Esophagus muscularis mucosa (tissue), 4 donors: ENCODE results near the gene PDGFB. TPM values are rescaled to one million over a fixed set of nuclear protein-coding genes. Genes with fewer than 3 reads are reported as not detected.

Source experiments
- DNase-seq: peaks from one replicate; pipeline ENCODE4 v3.0.0-alpha.2; 2017; ENCODE audit errors: extremely low spot score
- H3K27ac ChIP-seq, 4 donors: fragments of 200-600 bp; sonication (generic); replicated peaks in 1 of 4; 1 replicate in 3 of 4; 2 replicates in 1 of 4; pipeline ENCODE4 v1.5.1; 2016 to 2019; ENCODE audit warnings: mild to moderate bottlenecking in 1 of 4
- H3K27me3 ChIP-seq, 4 donors: fragments of 200-600 bp; sonication (generic); one replicate each; pipeline versions ENCODE4 v1.5.1 to v1.6.0; 2016 to 2019
- H3K36me3 ChIP-seq, 4 donors: fragments of 200-600 bp; sonication (generic); one replicate each; pipeline ENCODE4 v1.5.1; 2016 to 2019
- H3K4me1 ChIP-seq, 4 donors: fragments of 200-600 bp; sonication (generic); one replicate each; pipeline ENCODE4 v1.5.1; 2016 to 2019
- H3K4me3 ChIP-seq, 4 donors: fragments of 200-600 bp; sonication (generic); 1 replicate in 2 of 4; 2 replicates in 2 of 4; pipeline ENCODE4 v1.5.1; 2016 to 2019; ENCODE audit warnings: mild to moderate bottlenecking in 4 of 4, moderate library complexity in 1 of 4
- H3K9me3 ChIP-seq, 4 donors: fragments of 200-600 bp; sonication (generic); 1 replicate in 3 of 4; 2 replicates in 1 of 4; pipeline ENCODE4 v1.5.1; 2016 to 2019
- EP300 ChIP-seq: sonication (generic); formaldehyde crosslinking; IDR thresholded peaks from one replicate; pipeline ENCODE4 v1.6.1; 2017; ENCODE audit warnings: antibody characterized with exemption
- POLR2A ChIP-seq: fragments of 450-650 bp; IDR thresholded peaks from one replicate; pipeline ENCODE4 v1.6.1; 2017; ENCODE audit warnings: antibody characterized with exemption, moderate library complexity, mild to moderate bottlenecking, low read depth
- POLR2AphosphoS5 ChIP-seq, 2 donors: sonication (generic); formaldehyde crosslinking; IDR thresholded peaks; one replicate each; pipeline ENCODE4 v1.6.1; 2017; ENCODE audit warnings: antibody characterized with exemption in 2 of 2
- WGBS: methylation state at CpG from one replicate; pipeline ENCODE4 v1.1.5; 2018; 5-methylcytosine and 5-hydroxymethylcytosine counted together
- intact Hi-C: fragments of 100-400 bp; cut with DNase I; formaldehyde crosslinking; loops from one replicate; pipeline ENCODE4 v1.15.1; 2023
- total RNA-seq, 4 donors: library from RNA; depleted of rRNA; stranded (reverse); fragments of >200 nt; gene quantifications; one replicate each; pipeline versions ENCODE4 v1.1.0 to v1.2.1, GENCODE V29; 2016
- TF ChIP-seq, protein P1 (sequence below), 3 experiments: fragments of 200-600 bp in 2 of 3; fragments of 450-650 bp in 1 of 3; sonication (generic) in 2 of 3; IDR thresholded peaks; one replicate each; pipeline ENCODE4 v1.5.1; 2017 to 2019; ENCODE audit warnings: antibody characterized with exemption in 3 of 3, mild to moderate bottlenecking in 2 of 3, moderate library complexity in 1 of 3

The PDGFB gene
- total RNA-seq, 4 donors from 2014 or later = 12.3 to 25.4 (median 18.8) TPM

DNA sequence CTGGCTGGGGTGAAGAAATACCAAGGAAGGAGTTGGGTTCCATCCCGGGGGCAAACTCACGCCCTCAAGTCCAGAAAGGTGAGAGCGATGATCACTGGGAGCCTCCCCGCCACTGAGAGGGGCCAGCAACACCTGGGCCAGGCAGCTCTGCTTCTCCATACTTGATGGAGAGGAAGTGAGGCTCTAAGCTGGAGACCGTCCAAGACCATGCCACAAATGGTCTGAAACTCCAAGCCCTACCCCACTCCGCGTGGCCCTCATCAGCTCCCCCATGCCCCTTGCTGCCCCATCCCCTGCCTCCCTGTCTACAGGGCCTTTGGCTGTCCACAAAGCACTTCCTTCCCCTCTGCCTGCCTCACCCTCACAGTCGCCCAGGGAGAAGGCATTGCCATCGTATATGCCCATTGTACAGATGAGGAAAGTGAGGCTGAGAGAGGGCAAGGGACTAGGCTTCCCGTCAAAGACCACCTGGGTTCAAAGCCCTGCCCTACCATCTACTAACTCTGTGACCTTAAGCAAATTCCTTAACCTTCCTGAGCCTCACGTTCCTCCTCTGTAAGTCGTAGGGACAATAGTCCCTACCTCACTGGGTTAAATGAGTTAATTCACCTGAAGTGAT is 4.4 kb upstream of the PDGFB start:
- intact Hi-C loops = no loop called here
- Histone ChIP-seq H3K27ac (no peak overlapping the region), H3K27me3 (peaks cover under 1 to 62% (median 7%) of the 10 kb centered on the region in 4 donors), H3K36me3 (no peaks in the 10 kb centered on the region), H3K4me3 (no peak overlapping the region), H3K4me1 (peaks cover 33 to 38% (median 36%) of the 10 kb centered on the region in 4 donors), H3K9me3 (no peaks in the 10 kb centered on the region)
- TF ChIP-seq POLR2AphosphoS5 (IDR thresholded peaks at IDR 0.05) (no peak), POLR2A (no peak), EP300 (no peak)
- TF ChIP-seq, protein P1, sequence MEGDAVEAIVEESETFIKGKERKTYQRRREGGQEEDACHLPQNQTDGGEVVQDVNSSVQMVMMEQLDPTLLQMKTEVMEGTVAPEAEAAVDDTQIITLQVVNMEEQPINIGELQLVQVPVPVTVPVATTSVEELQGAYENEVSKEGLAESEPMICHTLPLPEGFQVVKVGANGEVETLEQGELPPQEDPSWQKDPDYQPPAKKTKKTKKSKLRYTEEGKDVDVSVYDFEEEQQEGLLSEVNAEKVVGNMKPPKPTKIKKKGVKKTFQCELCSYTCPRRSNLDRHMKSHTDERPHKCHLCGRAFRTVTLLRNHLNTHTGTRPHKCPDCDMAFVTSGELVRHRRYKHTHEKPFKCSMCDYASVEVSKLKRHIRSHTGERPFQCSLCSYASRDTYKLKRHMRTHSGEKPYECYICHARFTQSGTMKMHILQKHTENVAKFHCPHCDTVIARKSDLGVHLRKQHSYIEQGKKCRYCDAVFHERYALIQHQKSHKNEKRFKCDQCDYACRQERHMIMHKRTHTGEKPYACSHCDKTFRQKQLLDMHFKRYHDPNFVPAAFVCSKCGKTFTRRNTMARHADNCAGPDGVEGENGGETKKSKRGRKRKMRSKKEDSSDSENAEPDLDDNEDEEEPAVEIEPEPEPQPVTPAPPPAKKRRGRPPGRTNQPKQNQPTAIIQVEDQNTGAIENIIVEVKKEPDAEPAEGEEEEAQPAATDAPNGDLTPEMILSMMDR (IDR thresholded peaks at IDR 0.05) = no peak
- WGBS = 73% methylated on average over 12 of the region's 12 CpGs
- no peak for DNase-seq

DNA sequence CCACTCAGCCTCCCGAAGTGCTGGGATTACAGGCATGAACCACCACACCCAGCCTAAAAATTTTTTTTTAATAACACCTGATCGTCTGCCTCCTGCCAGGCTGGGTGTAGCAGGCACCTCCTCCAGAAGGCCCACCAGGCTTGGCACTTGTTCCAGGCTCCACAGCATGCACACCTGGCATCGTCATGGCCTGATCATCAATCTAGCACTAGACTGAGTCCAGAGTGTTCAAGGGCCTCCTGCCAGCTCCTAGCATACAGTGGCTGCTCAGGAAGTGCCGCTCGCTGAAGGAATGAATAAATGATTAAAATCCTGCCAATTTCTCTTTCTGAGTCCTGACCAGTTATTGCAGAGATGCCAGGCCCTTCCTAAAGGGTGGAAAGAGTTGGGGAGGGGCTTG is 3.5 kb upstream of the PDGFB start:
- no peak for DNase-seq
- no peaks in the 10 kb centered on the region for H3K36me3 ChIP-seq
- H3K4me1 ChIP-seq = peaks cover 28 to 38% (median 34%) of the 10 kb centered on the region in 4 donors
- H3K9me3 ChIP-seq = no peaks in the 10 kb centered on the region
- TF ChIP-seq POLR2AphosphoS5 (IDR thresholded peaks at IDR 0.05) (no peak), EP300 (no peak), POLR2A (no peak)
- TF ChIP-seq, protein P1 (IDR thresholded peaks at IDR 0.05) = no peak
- no peak overlapping the region for H3K4me3 ChIP-seq
- peaks cover 9 to 71% (median 16%) of the 10 kb centered on the region in 4 donors for H3K27me3 ChIP-seq
- intact Hi-C loops = no loop called here
- WGBS = 33% methylated on average over 2 of the region's 5 CpGs
- no peak overlapping the region for H3K27ac ChIP-seq

- intact Hi-C loops = no loop called here
- H3K27ac ChIP-seq = no peak overlapping the region
- no peaks in the 10 kb centered on the region for H3K9me3 ChIP-seq
- TF ChIP-seq, protein P1 (IDR thresholded peaks at IDR 0.05) = no peak
- TF ChIP-seq POLR2A = no peak
- no peak for TF ChIP-seq EP300
- TF ChIP-seq POLR2AphosphoS5 (IDR thresholded peaks at IDR 0.05) = no peak
- H3K4me1 ChIP-seq = peaks cover 19 to 39% (median 35%) of the 10 kb centered on the region in 4 donors
- H3K4me3 ChIP-seq = no peak overlapping the region
- H3K36me3 ChIP-seq = peaks cover 0 to 3% (median 0%) of the 10 kb centered on the region in 4 donors
- 86% methylated on average over 5 of the region's 7 CpGs for WGBS
- peaks cover 9 to 80% (median 23%) of the 10 kb centered on the region in 4 donors for H3K27me3 ChIP-seq
- no peak for DNase-seq
These were observed 2.6 kb upstream of the PDGFB start for GRCh38 chr22:39247361-39247760.

DNA sequence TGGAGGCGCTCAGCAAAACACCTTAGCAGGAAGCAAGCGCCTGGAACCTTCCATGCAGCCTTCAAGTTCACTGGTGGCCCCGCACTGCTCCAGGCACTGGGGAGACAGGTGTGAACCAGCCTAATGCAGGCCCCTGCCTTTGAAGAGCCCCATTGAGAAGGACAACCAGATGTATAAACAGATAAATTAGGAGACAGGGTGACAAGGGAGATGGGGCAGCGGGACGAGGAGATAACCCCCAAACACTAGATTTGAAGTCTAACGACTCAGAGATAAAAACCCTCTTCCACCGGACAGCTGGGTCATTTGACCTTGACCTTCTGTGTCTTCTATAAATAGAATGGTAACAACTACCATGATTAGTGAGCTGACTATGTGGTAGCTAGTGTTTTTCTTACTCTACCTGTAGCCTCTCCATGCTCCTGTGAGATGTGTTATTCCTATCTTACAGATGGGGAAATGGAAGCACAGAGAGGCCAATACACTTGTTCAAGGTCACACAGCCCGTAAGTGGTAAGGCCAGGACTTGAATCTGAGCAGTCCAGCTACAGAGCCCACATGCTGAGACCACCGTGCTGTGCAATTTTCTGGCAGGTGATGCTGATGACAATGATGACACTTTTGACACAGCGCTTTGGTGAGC is 2.0 kb upstream of the PDGFB start:
- 77% methylated on average over 10 of the region's 10 CpGs for WGBS
- Histone ChIP-seq H3K4me1 (peaks cover 18 to 40% (median 38%) of the 10 kb centered on the region in 4 donors), H3K27me3 (peaks cover 9 to 82% (median 23%) of the 10 kb centered on the region in 4 donors), H3K27ac (no peak overlapping the region), H3K4me3 (no peak overlapping the region), H3K36me3 (peaks cover 0 to 3% (median 0%) of the 10 kb centered on the region in 4 donors), H3K9me3 (no peaks in the 10 kb centered on the region)
- TF ChIP-seq, protein P1 (IDR thresholded peaks at IDR 0.05) = no peak
- TF ChIP-seq EP300 (no peak), POLR2AphosphoS5 (IDR thresholded peaks at IDR 0.05) (no peak), POLR2A (no peak)
- DNase-seq = no peak
- intact Hi-C loops = no loop called here
